Mesothelial cell of epicardium (in vitro differentiated cells): ENCODE results near the gene JAM3. TPM values are rescaled to one million over a fixed set of nuclear protein-coding genes. Genes with fewer than 3 reads are reported as not detected.
A peak's percentile ranks its signal among the peaks of the same experiment; 100 is the strongest.

Experiments used
- DNase-seq, 2 experiments: peaks; one replicate each; pipeline ENCODE4 v3.0.0; 2021; ENCODE audit warnings: low spot score in 2 of 2; ENCODE audit not compliant: unreplicated experiment in 2 of 2
- H3K27ac Mint-ChIP-seq: 2 replicates; pipeline ENCODE4 v1.8.0; 2021; ENCODE audit warnings: mixed read lengths
- H3K27me3 Mint-ChIP-seq: 2 replicates; pipeline ENCODE4 v1.8.0; 2021; ENCODE audit warnings: low read depth, mixed read lengths
- H3K36me3 Mint-ChIP-seq: 2 replicates; pipeline ENCODE4 v1.8.0; 2021; ENCODE audit warnings: mixed read lengths
- H3K4me1 Mint-ChIP-seq: 2 replicates; pipeline ENCODE4 v1.8.0; 2021; ENCODE audit warnings: mixed read lengths
- H3K4me3 Mint-ChIP-seq: 2 replicates; pipeline ENCODE4 v1.8.0; 2021; ENCODE audit warnings: mild to moderate bottlenecking, moderate library complexity, mixed read lengths
- H3K9me3 Mint-ChIP-seq: 2 replicates; pipeline ENCODE4 v1.8.0; 2021; ENCODE audit warnings: mixed read lengths
- CTCF ChIP-seq: fragments of 200-600 bp; sonication (generic); IDR thresholded peaks from one replicate; pipeline ENCODE4 v1.5.0; 2021; ENCODE audit warnings: antibody characterized with exemption; ENCODE audit not compliant: unreplicated experiment
- total RNA-seq: library from RNA; stranded (reverse); gene quantifications from 3 replicates; pipeline ENCODE4 v1.2.1, GENCODE V29; 2021

Gene JAM3
- total RNA-seq, 1 donor from 2014 or later: 36.2 TPM

- Mint-ChIP-seq H3K4me1 (peaks cover 6% of the 10 kb centered on the region), H3K27me3 (peaks cover 40% of the 10 kb centered on the region), H3K9me3 (no peaks in the 10 kb centered on the region), H3K4me3 (peak overlapping the region; percentile 31), H3K36me3 (no peaks in the 10 kb centered on the region), H3K27ac (no peak overlapping the region)
- DNase-seq: peak; percentile 62 to 84
- peak; percentile 90 for TF ChIP-seq CTCF
Observed at GRCh38 chr11:134050541-134051383, 18.1 kb upstream of the JAM3 start.

DNA sequence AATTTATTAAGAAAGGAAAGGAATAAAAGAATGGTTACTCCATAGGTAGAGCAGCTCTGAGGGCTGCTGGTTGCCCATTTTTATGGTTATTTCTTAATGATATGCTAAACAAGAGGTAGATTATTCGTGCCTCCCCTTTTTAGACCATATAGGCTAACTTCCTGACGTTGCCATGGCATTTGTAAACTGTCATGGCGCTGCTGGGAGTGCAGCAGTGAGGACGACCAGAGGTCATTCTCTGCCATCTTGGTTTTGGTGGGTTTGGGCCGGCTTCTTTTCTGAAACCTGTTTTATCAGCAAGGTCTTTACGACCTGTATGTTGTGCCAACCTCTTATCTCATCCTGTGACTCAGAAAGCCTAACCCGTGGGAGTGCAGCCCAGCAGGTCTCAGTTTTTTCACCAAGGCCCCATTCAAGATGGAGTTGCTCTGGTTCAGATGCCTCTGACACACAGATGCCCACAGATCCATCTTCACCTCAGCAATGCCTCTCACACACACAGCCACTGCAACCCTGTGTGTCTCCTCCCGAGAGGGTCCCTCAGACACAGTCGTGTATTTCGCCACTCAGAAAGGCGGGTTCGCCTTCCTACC, 16.4 kb upstream of the JAM3 start:
- Mint-ChIP-seq H3K9me3 (no peaks in the 10 kb centered on the region), H3K36me3 (no peaks in the 10 kb centered on the region), H3K27me3 (peaks cover 27% of the 10 kb centered on the region), H3K27ac (no peak overlapping the region), H3K4me3 (no peak overlapping the region), H3K4me1 (peaks cover 6% of the 10 kb centered on the region)
- TF ChIP-seq CTCF: no peak
- DNase-seq: no peak

- H3K4me3 Mint-ChIP-seq: no peak overlapping the region
- no peaks in the 10 kb centered on the region for H3K36me3 Mint-ChIP-seq
- TF ChIP-seq CTCF: no peak
- peaks cover 27% of the 10 kb centered on the region for H3K27me3 Mint-ChIP-seq
- H3K27ac Mint-ChIP-seq: no peak overlapping the region
- peaks cover 3% of the 10 kb centered on the region for H3K4me1 Mint-ChIP-seq
- H3K9me3 Mint-ChIP-seq: no peaks in the 10 kb centered on the region
- no peak for DNase-seq
Observed at GRCh38 chr11:134052988-134053945, 15.6 kb upstream of the JAM3 start.

GRCh38 chr11:134055029-134055428, 13.8 kb upstream of the JAM3 start:
- no peak for TF ChIP-seq CTCF
- H3K36me3 Mint-ChIP-seq: no peaks in the 10 kb centered on the region
- no peak overlapping the region for H3K4me3 Mint-ChIP-seq
- no peaks in the 10 kb centered on the region for H3K9me3 Mint-ChIP-seq
- peaks cover 25% of the 10 kb centered on the region for H3K27me3 Mint-ChIP-seq
- H3K4me1 Mint-ChIP-seq: peaks cover 3% of the 10 kb centered on the region
- no peak for DNase-seq
- H3K27ac Mint-ChIP-seq: no peak overlapping the region

DNA sequence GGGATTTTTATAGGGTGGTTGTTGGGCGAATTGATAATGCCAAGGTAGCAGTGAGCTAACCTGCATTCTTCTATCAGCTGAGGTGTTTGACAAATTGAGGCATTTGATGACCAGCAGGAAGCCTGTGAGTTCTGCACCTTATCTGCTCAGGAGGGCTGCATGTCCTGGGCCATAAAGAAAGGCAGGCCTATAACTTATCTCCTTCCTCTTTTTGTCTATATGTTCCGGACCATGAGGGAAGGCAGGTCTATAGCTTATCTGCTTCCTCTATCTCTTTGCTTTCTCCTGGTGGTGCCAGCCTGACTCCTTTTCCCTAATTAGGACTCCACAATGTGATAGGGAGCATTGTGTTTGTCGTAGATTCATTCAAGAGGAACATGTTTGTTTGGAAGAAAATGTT, 8.6 kb upstream of the JAM3 start:
- H3K4me1 Mint-ChIP-seq: no peaks in the 10 kb centered on the region
- DNase-seq: no peak
- H3K9me3 Mint-ChIP-seq: no peaks in the 10 kb centered on the region

More for the DNA sequence above, 8.6 kb upstream of the JAM3 start:
- no peaks in the 10 kb centered on the region for H3K36me3 Mint-ChIP-seq
- no peak for TF ChIP-seq CTCF
- no peak overlapping the region for H3K27ac Mint-ChIP-seq
- H3K4me3 Mint-ChIP-seq: no peak overlapping the region
- H3K27me3 Mint-ChIP-seq: peaks cover 41% of the 10 kb centered on the region
